ENCODE data around the gene ACTA2.

ACTA2 gene

DNA sequence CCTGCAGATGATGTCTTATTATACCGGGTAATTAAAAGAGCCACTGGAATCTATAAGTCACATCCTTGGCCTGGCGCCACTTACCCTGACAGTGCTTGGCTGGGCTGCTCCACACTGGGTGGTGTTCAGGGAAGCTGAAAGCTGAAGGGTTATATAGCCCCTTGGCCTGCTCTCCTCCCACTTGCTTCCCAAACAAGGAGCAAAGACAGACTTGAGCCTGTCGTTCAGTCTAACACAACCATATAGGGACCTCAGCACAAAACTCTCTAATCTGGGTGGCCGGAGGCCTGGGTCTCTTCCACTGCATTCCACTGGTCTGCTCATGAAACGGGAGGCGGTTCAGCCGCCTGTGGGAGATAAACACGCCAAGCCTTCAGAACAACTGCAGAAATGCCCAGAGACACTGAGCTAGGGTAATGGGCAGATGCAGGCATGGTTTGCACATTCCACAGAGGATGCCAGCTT, at the start of gene ACTA2:
Gene ACTA2 (minus strand): TSS at position 127 of the 465 bp plus-strand sequence. CDS start 3,843 bp downstream, outside the sequence.
- DNase-seq (ENCODE audit: extremely low read depth in 1 of 2, low read depth in 1 of 2) = no peak

DNA sequence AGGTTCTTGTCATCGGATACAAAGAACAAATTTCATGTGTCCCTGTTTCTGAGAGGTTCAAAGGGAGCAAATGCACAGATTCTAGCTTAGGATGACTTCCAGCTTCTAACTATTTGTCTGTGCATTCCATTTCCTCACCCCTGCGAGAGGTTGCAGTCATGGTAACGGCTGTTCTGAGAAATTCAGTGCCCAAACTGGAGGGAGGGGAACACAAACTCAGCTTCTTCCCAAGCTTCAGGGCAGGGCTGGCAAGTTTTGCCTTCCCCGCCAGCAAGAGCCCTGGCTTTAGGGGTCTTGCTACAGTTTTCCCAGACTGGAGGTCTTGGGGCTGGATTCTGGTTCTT, 49.1 kb upstream of the ACTA2 start:
- no peak for DNase-seq (ENCODE audit: extremely low read depth in 1 of 2, low read depth in 1 of 2)

DNA sequence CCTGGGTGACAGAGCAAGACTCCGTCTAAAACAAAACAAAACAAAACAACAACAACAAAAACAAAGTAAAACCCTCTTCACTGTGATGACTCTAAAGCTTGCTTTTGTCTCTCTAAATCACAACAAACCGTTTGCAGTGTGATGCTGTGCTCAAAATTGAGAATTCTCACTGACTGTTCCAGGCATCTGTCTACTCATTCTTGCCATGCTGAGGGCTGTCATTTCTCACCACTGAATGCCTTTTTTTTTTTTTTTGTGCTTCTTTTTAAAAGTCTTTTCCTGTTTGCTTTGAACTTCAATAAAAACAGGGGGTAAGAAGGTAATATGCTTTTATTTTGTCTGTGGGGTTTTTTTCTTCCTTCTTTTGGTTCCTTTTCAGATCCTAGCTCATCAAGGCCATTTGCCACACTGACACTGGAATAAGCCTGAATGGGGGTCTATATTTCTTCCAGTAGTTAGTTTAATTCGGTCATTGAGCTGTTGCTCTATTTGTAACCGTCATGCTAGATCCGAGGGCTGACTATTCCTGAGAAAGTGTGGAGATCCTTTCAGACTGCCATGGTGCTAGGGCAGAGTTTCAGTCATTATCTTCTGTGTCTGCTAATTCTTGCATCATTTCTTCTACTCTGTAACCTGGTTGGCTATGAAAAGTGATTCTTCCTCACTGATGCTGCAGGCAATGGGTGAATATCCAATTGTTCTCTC, 48.6 kb upstream of the ACTA2 start:
- no peak for DNase-seq (ENCODE audit: extremely low read depth in 1 of 2, low read depth in 1 of 2)

DNA sequence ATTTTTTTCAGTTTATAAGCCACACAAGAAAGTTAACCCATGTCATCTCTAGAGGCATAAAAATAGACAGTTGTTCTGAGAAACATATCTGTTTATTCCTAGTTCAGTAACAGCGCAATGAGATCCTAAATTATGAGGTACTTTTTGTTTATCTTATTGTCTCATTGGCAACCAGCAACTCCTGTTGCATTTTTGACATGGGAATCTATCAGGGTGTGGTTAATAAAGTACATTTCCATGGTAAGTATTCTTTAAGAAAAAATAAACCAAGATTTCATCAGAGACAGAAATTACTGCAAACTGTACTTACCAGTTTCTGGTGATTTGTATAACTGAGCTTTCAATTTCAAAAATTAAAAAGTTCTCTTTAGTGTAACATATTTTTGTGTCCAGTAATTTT, 47.1 kb upstream of the ACTA2 start:
- no peak for DNase-seq (ENCODE audit: extremely low read depth in 1 of 2, low read depth in 1 of 2)

DNA sequence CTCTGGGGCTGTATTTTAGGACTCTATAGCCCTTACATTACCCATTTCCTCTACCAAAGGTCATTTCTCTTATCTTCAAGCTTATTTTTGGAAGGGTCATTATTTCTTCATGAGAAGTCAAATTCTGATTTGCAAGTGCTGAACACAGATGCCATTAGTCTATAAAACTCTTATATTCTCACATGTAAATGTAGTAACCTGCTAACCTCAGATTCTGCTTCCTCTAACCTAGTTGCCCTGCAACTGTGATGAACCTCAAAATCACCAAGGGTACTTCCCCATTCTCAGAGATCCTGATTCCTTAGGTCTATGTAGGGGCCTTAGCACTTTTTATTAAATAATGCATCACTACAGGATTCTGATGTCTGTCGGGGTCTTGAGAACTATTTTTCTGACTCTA, 44.4 kb upstream of the ACTA2 start:
- DNase-seq (ENCODE audit: extremely low read depth in 1 of 2, low read depth in 1 of 2) = no peak

DNA sequence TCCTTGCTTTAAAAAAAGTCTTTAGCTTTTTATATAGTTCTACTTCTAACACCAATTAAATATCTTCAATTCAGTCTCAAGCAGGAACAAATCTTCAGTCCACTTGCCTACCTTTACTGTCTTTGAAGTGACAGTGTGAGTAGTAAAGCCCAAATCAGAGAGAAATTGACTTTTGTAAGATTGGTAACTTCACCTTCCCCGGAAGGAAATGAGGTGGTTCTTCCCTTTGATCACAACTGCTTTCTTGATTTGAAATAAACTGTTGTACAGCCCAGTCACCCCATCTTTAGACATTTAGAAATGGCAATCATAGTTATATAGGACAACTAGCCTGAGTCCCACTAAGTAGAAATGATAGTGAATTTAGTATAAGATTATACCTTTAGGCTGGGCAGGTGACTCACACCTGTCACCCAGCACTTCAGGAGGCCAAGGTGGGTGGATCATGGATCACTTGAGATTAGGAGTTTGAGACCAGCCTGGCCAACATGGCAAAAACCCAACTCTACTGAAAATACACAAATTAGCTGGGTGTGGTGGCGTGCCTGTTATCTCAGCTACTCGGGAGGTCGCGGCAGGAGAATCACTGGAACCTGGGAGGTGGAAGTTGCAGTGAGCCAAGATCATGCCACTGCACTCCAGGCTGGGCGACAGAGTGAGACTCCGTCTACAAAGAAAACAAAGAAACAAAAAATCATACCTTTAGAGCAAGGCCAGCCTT, 42.7 kb upstream of the ACTA2 start:
- no peak for DNase-seq (ENCODE audit: extremely low read depth in 1 of 2, low read depth in 1 of 2)

DNA sequence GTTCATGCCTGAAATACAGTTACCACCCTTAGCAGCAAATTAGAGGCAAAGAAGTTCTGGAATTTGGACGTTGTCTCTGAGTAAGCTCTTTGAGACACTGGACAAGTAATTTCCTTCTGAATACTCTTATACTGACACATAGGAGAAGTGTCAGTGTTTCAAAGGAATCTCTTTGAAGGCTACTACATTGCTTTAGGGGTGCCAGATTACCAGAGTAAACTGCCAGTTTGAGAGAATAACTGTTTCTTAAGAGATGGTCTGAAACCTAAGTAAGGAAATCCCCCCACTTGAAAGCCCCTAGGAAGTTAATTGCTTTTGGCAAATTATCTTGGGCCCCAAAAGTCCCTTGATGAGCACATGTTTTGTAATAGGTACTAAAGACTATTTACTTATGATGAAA, 41.4 kb upstream of the ACTA2 start:
- DNase-seq (ENCODE audit: extremely low read depth in 1 of 2, low read depth in 1 of 2) = no peak

DNA sequence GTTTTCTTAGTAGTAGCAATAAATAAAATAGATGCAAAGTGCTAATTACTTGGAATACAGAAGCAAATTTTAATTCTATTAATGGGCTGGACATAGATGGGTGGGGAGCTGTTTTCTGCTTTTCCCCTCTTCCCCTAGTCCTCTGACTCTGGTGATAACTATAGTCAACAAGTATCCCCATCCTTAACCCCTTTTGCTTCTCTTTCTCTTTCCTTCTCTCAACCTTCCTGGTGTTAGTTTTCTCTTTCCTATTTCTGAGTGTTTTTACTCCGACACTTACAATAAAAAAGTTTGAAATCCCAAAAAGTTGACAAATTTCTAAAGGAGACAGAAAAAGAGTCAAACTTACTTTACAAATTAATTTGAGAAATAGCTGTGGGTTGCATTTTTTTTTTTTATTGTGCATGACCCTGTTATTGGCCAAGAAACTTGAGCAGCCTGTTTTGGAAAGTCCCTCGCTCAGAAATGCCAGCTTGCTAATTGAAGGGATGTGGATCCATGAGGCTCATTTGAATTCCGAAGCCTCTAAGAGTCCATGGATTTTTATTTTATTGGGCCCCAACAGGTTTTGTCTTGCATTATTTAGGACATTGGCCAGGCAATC, 40.5 kb upstream of the ACTA2 start:
- DNase-seq (ENCODE audit: extremely low read depth in 1 of 2, low read depth in 1 of 2) = no peak

DNA sequence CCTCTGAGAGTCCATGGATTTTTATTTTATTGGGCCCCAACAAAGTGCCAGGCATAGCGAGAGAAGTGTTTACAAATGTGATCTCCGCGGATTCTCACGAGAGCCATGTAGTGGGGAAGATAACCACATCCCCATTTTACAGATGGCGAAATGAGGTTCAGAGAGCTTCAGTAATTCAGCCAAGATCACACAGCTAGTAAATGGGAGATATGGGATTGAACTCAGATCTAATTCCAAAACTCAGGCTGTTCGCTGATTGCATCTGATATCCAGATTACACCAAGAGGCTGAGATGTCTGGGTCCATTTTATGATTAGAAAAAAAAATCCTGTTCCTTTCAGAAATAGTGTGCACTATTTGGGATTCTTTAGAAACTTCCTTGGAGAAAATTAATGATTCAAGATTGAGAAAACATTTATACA, 39.3 kb upstream of the ACTA2 start:
- DNase-seq (ENCODE audit: extremely low read depth in 1 of 2, low read depth in 1 of 2) = no peak

DNA sequence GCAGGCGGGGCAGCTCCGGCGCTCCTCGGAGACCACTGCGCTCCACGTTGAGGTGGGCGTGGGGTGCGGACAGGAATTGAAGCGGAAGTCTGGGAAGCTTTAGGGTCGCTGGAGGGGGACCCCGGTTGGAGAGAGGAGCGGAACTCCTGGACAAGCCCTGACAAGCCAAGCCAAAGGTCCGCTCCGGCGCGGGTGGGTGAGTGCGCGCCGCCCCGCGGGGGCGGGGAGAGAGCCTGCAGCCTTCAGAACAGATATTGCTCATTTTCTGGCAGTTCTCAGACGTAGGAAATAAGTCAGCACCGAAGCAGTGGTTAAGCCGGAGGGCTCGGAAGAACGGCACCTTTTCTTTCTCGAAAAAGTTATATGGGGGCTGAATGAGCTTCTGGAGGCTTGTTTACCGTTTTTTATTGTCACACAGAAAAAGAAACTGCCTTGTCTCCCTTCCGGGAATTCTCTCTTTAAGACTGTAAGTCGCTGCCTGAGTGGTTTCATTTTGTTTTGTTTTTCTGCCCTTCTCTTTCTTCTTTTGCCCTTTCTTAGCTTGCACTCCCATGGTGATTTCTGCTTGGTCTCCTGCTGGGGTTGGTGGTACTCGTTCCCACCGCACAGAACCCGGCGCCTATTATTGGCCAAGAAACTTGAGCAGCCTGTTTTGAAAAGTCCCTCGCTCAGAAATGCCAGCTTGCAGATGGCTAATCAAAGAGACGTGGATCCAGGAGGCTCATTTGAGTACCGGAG, 38.8 kb upstream of the ACTA2 start:
- DNase-seq (ENCODE audit: extremely low read depth in 1 of 2, low read depth in 1 of 2) = peak; percentile 61 to 71

DNA sequence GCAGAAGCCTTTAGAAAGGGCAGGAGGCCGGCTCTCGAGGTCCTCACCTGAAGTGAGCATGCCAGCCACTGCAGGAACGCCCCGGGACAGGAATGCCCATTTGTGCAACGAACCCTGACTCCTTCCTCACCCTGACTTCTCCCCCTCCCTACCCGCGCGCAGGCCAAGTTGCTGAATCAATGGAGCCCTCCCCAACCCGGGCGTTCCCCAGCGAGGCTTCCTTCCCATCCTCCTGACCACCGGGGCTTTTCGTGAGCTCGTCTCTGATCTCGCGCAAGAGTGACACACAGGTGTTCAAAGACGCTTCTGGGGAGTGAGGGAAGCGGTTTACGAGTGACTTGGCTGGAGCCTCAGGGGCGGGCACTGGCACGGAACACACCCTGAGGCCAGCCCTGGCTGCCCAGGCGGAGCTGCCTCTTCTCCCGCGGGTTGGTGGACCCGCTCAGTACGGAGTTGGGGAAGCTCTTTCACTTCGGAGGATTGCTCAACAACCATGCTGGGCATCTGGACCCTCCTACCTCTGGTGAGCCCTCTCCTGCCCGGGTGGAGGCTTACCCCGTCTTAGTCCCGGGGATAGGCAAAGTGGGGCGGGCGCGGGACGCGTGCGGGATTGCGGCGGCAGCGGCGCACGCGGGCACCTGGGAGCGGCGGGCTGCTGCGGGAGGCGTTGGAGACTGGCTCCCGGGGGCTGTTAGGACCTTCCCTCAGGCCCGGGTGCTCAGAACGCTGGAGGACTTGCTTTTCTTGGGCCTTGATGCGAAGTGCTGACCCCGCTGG, 38.0 kb upstream of the ACTA2 start, which contains the start of gene FAS:
Gene FAS (plus strand): TSS at position 415 of the 777 bp plus-strand sequence. CDS start 79 bp downstream, at position 494.
- DNase-seq (ENCODE audit: extremely low read depth in 1 of 2, low read depth in 1 of 2) = peak; percentile 58 to 81

DNA sequence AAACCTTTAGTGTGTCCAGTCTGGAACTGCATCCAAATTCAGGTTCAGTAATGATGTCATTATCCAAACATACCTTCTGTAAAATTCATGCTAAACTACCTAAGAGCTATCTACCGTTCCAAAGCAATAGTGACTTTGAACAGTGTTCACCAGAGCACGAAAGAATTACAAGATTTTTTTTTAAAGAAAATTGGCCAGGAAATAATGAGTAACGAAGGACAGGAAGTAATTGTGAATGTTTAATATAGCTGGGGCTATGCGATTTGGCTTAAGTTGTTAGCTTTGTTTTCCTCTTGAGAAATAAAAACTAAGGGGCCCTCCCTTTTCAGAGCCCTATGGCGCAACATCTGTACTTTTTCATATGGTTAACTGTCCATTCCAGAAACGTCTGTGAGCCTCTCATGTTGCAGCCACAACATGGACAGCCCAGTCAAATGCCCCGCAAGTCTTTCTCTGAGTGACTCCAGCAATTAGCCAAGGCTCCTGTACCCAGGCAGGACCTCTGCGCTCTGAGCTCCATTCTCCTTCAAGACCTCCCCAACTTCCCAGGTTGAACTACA, 37.3 kb upstream of the ACTA2 start:
- no peak for DNase-seq (ENCODE audit: extremely low read depth in 1 of 2, low read depth in 1 of 2)

DNA sequence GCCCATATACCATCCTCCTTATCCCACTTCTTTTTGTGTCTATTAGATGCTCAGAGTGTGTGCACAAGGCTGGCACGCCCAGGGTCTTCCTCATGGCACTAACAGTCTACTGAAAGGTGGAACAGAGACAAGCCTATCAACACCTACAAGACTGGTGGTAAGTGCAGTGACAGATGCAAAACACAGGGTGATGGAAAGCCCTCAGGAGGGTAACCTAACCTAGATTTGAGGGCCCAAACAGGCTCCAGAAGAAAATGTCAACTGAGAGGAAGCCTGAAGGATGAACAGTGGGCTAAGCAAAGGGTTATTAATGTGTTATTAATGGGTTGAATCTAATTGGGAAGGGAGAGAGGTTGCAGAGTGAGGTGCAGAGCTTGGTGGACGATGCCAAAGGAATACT, 36.9 kb upstream of the ACTA2 start:
- no peak for DNase-seq (ENCODE audit: extremely low read depth in 1 of 2, low read depth in 1 of 2)

DNA sequence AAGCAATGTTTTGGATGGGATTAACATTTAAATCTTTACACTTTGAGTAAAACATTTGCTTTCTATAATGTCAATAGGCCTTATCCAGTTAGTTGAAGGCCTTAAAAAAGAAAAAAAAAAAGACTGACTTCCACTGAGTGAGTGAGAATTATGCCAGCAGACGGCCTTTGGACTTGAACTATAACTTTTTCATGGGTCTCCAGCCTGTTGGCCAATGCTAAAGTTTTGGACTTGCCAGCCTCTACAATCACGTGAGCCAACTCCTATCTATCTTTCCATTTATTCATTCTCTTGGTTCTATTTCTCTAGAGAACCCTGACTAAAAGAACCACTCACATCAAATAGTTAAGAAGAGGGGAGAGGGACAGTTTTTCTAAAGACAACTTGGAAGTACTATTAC, 35.3 kb upstream of the ACTA2 start:
- no peak for DNase-seq (ENCODE audit: extremely low read depth in 1 of 2, low read depth in 1 of 2)

DNA sequence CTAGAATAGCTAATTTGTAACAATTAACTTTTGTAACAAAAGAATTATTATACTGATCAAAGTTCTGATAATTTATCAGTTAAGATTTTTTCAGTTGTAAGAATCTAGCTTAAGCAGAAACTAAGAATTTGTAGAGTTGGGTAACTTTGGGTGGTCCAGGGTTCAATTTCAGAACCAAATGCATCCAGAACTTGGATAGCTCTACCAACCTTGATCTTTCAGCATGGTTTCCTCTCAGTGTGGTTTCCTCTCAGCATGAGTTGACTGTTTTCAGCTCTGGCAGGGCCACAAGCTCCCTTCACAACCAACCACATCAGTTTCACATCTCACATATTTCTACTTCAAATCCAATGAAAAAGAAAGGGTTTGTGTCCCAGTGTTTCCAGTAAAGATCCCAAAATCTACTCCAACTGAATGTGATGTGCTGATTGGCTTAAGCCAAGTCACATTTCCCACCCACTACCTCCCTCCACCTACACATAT, 34.7 kb upstream of the ACTA2 start:
- no peak for DNase-seq (ENCODE audit: extremely low read depth in 1 of 2, low read depth in 1 of 2)

DNA sequence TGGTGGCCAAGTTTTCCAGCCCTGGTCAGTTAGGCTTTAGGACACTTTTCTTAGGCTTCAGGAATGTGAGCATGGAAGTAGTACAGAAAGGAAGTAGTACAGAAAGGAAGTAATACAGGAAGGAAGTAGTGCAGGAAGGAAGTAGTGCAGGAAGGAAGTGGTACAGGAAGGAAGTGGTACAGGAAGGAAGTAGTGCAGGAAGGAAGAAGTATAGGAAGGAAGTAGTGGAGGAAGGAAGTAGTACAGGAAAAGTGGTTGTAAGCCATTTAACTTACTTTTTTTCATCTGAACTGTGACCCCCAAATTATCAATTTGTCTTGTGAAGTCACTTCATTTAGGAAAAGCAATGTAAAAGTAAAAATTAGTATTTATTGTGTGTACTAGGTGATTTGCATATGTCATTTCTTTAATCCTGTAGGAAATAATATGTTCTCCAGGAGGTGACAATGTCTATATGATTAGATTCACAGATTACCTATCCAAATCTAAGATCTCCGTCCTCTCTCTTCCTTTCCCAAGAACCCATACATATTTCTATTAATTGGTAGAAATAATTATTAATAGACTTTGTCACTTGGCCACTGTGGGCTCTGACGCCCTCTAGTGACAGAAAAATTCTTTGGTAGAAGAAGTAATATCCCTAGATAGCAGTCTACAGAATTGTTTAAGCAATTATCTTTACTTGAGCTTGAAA, 34.1 kb upstream of the ACTA2 start:
- no peak for DNase-seq (ENCODE audit: extremely low read depth in 1 of 2, low read depth in 1 of 2)

DNA sequence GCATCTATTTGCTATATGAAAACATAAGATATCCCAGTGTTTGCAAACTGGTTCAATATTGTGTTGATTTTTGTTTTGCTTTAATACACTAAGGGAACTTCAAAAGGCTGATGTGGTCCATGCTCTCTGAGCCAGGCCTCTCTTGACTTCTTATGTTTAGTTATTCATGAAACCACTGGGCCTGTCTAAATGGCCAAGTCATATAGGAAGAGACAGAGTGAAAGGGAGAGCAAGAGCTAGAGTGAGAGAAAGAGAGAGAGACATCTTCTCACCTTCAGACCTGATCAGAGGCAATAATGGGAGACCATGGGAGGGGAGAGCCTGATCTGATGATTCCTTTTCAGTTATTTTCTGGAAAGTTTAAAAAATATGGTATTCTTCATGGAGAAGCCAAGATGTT, 32.0 kb upstream of the ACTA2 start:
- DNase-seq (ENCODE audit: extremely low read depth in 1 of 2, low read depth in 1 of 2) = no peak

DNA sequence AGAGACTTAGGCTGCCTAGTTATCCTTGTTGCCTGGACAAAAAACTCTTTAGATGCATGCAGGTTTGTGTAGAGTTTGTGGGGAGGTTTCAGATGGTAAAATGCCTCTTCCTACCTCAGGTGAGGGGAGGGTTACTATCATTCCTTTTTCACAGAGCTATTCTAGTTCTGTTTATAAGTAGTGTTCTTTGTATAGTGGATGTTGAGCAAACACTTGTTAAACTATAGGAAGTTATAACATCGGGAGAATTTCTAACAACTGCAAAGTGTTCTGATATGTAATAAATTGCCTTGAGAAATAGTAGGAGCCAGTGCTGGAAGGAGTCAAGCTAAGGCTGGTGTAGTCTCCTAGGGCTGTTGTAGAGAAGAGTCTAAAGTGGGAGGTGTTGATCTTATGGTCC, 31.4 kb upstream of the ACTA2 start:
- DNase-seq (ENCODE audit: extremely low read depth in 1 of 2, low read depth in 1 of 2) = no peak

DNA sequence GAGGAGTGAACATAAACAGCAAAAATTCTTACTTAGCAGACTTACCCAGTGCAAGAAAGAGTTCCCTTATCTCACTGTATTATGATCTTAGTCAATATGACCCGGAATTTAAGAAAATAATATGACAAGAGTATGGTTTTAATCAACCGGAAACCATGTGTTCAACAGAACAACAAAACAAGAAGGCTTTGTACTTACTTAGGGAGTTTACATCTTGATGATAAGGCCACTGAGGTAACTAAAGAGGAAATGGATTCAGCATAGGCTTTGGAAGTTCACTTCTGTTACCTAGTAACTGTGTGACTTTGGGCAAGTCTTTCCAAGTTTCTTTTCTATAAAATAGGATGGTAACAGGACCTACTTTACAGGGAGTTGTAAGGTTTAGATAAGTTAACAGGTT, 30.6 kb upstream of the ACTA2 start:
- no peak for DNase-seq (ENCODE audit: extremely low read depth in 1 of 2, low read depth in 1 of 2)

DNA sequence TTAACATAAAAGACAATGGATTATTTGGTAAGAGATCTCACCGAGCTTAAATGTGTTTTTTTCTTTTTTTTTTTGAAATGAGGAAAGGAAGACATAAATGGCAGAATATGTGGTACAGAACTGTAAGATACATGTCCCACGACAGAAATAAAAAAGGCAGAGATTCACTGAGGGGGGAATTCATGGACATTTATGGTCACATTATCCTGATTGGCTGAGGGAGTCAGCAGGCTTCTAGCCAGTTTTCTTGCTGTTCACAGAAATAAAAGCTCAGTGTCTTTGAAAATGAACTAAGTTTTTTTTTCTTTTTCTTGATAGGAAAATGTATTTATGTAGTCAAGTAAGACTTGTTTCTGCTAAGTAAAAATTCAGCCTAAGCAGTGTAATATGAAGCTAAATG, 29.8 kb upstream of the ACTA2 start:
- no peak for DNase-seq (ENCODE audit: extremely low read depth in 1 of 2, low read depth in 1 of 2)

Measured in stimulated activated CD8-positive, alpha-beta memory T cell treated with anti-CD3 and anti-CD28 coated beads, Interleukin-7, amount 100 ng/mL, for 48 hours (primary cell).